DMS53 treated with DMSO at 0.1 percent for 48 hours (cell line): Measurements from ENCODE around the gene SOX5.
A peak's percentile ranks its signal among the peaks of the same experiment; 100 is the strongest.
"Not testable (repeated sequence)": the region's sequence is repeated elsewhere in the genome, so short reads cannot be mapped to it uniquely, and the experiment has no call there.

Experiments
- DNase-seq: peaks from one replicate; lab custom pipeline; 2025; ENCODE audit not compliant: unreplicated experiment; lab: John Stamatoyannopoulos, UW

Gene SOX5

DNA sequence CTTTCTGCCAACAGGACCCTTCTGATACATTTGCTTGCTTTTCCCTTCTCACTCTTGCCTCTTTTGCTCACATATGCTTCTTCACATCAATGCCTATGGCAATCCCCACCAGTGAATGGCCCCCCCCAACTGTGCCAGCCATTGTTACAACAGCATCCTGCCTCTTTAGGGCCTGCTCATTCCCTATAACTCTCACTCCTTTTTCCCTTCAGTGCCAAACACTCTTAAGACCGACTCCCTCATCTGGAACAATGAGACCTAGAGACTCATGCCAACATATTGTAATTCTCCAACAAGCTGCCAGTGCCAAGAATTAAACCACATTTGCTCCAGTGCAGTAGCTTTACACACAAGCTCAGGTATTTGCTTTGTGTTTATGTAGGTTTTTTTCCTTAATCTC is 189.0 kb downstream of the SOX5 start:
- no peak for DNase-seq

GRCh38 chr12:23758608-23759007 is 190.9 kb downstream of the SOX5 start:
- no peak for DNase-seq

DNA sequence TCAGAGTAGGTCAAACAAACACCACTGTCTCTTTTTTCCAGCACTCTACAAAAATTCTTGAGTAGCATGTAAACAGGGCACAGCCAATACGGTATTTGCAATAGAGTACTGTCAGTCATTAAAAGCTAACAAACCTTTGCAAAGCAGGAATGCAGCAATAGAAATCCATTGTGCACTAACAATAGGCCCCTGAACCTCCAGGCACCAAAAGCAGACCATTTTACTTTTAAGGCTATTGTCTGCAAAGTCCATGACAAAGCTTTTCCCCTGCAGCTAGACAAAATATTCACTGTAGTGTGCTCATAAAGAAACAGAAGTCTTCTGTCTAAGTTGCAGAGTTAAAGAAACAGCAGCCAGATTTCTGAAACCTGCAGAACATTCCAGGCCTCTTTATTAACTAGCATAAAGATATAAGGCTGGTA is 191.9 kb downstream of the SOX5 start:
- DNase-seq, result peak; percentile 98

DNA sequence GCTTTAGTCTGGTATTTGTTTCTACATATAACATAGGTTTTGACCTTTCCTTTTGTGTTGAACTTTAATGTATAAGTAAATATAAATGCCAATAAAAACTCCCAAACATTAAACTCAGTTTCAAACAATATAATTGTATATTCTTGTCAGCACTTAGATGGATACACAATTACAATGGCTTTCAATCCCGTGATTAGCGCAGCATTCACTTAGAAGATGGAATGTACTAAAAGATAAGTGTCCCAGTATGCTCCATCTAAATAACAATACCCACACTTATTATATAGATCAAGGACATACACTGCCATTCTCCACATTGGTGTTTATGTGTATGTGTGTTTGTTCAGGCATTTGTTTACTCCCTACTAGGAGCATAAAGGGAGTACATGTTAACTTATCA is 193.1 kb downstream of the SOX5 start:
- DNase-seq, result no peak

DNA sequence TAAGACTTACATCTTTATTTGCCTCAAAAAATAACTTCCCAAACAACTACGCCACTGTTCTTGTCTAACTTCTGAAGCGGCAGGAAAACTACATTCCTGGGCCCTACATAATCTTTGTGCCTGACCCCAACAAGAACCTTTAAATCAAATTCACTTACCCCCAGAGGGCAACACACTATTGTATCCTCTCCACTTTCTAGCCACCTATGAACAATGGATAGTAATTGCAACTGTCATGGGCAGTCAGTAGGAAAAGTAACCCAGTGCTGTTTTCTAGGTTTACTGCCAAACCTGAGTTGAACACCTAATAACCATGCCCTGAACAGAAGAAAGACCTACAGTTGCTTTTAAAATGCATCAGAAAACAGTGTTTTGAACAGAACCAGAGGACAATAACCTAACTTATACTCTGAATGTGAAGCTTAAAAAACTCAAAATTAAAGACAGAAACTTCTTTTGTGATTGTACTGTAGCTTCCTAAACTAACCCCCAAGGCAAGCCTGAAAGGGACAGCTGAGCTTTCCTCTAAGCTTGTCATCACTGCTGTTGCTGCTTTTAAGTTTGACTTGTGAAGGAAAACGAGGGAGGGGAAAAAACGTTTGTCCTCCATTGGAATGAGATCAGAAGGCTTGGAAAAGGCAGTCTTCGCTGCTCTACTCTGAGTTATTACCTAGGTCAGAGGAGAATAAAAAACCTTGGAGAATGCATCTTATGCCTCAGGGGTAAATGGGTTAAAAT is 195.7 kb downstream of the SOX5 start:
- no peak for DNase-seq

DNA sequence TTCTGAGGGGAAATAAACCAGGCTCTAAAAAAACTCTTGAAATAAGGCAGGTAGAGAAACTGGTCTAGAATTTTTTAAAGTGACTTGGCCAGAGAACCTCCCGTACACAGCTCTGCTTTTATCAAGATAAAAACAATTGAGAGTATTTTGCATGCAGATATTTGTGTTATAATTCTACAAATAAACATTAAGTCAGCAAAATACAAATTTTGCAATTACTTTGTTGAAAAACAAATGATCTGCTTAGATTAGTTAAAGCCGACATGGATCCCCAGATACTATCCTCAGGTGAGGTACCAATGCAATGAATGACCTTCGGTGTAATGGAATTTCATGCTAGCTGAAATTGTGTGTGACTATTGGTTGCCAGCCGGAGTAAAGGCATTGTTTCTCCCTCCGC is 197.2 kb downstream of the SOX5 start:
- no peak for DNase-seq

GRCh38 chr12:23751641-23752040 is 197.8 kb downstream of the SOX5 start:
- no peak for DNase-seq

DNA sequence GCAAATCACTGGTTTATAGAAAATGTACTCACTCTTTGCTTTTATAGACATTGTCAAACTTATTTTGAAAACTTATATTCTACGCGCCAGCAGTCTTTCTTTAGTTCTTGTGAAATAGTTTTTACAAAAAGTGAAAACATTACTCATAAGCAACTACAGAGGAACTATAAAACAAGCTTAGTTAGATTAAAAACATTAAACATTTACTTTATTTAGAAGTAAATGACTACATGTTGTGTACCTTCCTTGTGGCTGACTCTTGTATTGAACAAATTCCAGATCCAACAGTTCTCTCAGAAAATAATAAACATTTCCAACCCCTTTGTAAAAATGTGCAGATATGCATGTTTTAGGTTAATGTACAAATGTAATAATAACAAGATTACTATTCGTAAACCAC is 198.5 kb downstream of the SOX5 start:
- no peak for DNase-seq

- no peak for DNase-seq
Observed at GRCh38 chr12:23744696-23745095, 204.8 kb downstream of the SOX5 start.

DNA sequence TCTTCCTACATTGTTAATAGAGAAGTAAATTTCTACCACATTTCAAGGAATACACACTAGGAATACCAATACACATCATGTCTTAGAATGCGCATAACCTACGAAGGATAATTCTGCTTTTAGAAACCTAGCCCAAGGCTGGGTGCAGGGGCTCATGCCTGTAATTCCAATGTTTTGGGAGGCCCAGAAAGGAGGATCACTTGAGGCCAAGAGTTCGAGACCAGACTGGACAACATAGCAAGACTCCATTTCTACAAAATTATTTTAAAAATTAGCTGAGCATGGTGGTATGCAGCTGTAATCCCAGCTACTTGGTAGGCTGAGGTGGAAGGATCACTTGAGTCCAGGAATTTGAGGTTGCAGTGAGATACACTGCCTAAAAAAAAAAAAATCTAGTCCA is 206.9 kb downstream of the SOX5 start:
- DNase-seq, result no peak

DNA sequence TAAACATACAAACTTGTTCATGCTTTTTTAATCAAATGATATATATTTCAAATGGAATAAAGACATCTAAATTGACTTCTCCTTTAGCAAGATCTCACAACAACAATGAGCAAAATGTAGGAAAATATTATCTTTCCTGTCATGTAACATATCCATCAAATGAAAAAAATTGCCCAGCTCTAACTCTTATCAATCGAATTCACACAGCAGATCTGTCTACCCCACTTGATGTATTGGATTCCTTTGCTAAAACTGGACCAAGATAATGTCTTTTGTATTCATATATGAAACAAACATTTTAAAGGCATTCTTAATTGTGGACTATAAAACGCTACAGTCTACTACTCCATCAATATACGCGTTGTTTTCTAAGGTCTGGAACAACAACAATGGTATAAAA is 218.0 kb downstream of the SOX5 start:
- no peak for DNase-seq

GRCh38 chr12:23731035-23731434 is 218.4 kb downstream of the SOX5 start:
- DNase-seq, result no peak

GRCh38 chr12:23729359-23729758 is 220.1 kb downstream of the SOX5 start:
- DNase-seq, result no peak

DNA sequence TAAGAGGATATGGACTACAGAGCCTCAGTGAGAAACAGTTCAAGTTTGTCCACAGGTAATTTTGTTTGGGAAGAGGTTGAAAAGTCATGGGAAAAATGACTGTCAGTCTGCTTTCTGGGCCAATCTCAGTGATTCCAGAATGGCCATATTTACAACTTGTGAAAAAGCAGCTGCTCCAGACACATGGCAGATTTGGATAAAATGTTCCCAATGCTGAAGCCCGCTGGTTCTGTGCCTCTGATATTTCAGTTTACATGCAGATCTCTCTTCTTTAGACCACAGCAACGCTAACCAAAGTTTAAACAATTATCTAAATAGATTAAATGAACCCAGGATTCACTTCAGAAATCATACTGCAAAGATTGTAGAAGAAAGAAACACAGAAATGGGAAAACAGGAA is 222.8 kb downstream of the SOX5 start:
- no peak for DNase-seq

DNA sequence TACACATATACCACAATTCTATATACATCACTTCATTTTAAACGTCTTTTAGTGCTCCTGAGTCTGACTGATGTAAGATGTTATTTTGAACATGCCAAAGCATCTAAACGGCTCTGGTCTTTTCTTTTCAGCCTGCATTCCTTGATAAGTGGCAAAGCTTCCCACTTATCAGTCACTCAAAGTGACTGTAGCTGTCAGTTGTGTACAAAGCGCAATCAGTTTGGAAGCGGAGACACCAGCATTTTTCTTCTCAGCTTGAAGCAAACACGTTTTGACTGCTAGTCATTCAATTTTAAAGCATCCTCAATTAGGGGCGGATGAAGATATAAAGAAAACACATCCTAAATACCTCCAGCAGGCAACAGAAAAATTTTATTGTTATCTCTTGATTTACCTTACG is 226.8 kb downstream of the SOX5 start:
- no peak for DNase-seq

DNA sequence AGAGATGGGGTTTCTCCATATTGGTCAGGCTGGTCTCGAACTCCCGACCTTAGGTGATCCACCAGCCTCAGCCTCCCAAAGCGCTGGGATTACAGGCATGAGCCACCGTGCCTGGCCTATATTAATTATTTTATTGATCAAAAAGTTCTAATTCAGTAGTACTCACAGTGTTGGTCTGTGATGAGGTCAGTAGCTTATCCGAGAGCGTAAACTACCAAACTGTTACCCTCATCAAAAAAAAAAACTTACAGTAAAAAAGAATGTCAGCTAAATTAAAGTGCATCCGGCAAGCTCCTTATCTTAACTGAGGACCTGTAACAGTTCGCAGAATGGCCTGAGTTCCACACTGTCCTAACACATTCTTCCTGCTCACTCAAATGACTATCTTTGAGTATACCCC is 228.2 kb downstream of the SOX5 start:
- no peak for DNase-seq

DNA sequence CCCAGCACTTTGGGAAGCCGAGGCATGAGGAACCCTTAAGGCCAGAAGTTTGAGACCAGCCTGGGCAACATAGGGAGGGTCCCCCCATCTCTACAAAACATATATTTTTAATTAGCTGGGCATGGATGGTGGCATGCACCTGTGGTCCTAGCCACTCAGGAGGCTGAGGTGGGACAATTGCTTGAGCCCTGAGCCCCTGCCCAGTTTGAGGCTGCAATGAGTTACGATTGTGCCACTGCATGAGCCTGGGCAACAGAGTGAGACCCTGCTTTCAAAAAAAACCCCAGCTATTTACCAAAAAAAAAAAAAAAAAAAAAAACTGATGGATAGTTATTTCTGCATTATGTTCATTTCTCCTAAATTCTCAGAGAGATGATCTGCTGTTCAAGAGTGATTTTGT is 230.0 kb downstream of the SOX5 start:
- DNase-seq, result no peak

DNA sequence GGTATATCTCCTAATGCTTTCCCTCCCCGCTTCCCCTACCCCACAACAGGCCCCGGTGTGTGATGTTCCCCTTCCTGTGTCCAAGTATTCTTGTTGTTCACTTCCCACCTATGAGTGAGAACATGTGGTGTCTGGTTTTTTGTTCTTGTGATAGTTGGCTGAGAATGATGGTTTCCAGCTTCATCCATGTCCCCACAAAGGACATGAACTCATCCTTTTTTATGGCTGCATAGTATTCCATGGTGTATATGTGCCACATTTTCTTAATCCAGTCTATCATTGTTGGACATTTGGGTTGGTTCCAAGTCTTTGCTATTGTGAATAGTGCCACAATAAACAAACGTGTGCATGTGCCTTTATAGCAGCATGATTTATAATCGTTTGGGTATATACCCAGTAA is 239.1 kb downstream of the SOX5 start:
- not testable (repeated sequence) for DNase-seq

- DNase-seq, result no peak
Observed at GRCh38 chr12:23708185-23708837, 241.2 kb downstream of the SOX5 start.

DNA sequence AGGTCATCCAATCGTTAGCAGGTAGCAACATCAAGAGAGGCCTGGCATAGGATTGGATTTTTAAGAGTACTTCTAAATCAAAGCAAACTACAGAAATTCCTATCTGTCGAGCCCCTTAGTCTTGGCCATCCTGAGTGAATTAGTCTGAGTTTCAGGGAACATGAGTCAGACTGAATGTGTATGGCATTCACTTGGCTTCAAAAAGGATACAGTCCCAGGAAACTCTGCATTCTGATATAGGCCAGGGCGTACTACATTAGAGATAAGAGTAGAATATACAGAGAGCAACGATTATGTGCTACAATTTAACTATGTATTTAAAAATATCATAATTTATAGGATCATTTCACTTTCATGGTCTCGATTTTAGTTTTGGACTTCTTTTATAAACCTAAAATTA is 242.2 kb downstream of the SOX5 start:
- no peak for DNase-seq

DNA sequence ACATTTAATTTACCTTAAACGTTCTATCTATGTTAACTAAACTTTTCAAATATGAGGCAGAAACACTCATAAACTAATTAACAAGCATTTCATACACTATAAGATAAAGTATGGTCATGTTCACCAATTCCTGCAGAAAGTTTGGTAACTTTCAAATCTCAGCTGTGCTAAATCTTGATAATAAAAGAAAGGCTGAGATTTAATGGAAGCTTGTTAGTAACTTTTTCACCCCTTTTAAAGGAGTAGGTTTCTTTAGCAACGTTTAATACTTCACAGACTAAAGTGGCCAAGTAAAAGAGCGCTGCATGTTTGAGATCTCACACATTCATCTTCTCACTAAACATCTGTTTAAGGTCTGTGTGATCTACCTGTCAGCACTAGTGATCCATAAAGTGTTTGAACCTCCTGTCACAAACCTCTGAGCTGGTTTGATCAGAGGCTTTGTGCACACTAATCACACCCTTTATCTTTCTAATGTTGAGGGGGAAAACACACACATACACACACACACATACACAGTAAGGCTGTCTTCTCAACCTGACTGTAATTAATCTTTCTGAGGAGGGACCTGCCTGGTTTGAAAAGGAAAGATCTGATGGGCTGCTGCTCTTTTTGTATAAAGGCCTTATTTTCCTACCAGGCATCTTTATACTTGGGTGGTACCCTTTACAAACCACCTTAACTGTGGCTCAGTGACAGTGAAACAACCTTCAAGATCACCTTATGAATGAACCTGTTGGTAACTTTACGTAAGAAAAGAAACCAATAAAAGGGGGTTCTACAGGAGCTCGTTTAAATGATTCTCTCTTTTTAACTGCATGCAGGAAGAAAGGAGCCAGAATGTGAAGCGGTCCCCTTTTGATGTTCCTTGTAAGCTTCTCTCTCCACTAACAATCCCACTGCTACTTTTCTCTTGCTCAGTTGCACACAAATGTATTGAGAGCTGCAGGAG is 244.2 kb downstream of the SOX5 start:
- DNase-seq, result no peak

DNA sequence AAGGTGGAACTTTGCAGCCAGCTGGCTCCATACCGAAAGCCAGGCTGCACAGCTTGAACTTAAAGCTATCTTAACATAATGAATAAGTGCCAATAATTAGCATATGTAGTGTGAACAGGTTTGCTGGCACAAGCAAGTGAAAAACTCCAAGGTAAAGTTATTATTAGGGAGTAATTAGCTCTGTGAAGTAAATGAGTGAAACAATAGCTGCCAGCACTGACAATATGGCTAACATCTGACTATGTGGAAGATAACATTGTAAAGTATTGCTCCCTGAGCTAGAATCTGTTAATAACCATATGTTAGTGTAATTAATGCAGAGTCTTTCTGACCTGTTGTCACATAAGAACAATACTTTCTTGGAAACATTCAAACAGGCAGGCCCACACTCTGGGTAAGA is 246.4 kb downstream of the SOX5 start:
- DNase-seq, result no peak
